ENCODE data around the gene HTR2A. TPM values are rescaled to one million over a fixed set of nuclear protein-coding genes. Genes with fewer than 3 reads are reported as not detected.

HTR2A gene
- total RNA-seq, 1 experiment from 2014 or later, result not detected

DNA sequence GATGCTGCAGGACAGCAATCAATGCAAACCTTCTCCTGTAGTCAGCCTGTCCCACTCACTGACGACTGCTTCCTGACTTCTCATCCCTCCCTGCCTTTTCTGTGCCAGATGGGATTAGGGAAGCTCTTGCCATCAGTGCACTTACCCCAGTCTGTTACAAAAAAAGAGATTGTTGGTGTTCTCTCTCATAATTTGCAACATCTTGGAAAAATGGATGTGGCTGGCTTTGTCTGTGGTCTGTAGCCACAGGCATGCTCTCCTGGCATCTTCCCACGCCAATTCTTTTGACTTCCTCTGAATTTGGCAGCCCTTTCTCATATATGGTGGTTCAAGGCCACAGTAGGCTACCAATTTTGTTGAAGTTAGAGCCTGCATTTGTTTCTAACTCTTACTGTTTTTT lies 11.6 kb upstream of the HTR2A start:
- intact Hi-C loops (cut with micrococcal nuclease), result no loop called here

DNA sequence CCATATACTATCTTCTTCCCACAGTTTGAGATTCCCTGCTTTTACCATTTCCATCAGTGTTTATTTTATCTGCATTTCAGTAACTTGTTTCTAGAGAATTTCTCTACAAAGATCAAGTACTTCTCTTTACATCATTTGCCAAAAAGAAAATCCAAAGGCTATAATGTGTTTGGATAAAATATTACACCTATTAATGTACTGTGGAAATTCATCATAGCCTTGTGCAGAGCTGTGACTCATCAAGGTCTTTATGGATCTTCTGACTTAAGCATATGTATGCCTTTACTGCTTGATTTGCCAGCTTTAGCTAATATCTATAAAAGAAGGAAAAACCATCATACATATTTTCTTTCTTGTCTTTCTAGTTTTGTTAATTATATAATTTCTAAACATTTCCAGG lies 9.6 kb upstream of the HTR2A start:
- no peaks in the 10 kb centered on the region for H3K9me3 Mint-ChIP-seq (ENCODE audit: unreplicated experiment)
- H3K27me3 Mint-ChIP-seq (ENCODE audit: insufficient read depth, unreplicated experiment), result peaks cover 11% of the 10 kb centered on the region
- BruUV-seq (replicated peaks), result no TSS peak
- TF ChIP-seq, protein P1, sequence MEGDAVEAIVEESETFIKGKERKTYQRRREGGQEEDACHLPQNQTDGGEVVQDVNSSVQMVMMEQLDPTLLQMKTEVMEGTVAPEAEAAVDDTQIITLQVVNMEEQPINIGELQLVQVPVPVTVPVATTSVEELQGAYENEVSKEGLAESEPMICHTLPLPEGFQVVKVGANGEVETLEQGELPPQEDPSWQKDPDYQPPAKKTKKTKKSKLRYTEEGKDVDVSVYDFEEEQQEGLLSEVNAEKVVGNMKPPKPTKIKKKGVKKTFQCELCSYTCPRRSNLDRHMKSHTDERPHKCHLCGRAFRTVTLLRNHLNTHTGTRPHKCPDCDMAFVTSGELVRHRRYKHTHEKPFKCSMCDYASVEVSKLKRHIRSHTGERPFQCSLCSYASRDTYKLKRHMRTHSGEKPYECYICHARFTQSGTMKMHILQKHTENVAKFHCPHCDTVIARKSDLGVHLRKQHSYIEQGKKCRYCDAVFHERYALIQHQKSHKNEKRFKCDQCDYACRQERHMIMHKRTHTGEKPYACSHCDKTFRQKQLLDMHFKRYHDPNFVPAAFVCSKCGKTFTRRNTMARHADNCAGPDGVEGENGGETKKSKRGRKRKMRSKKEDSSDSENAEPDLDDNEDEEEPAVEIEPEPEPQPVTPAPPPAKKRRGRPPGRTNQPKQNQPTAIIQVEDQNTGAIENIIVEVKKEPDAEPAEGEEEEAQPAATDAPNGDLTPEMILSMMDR (IDR thresholded peaks at IDR 0.05; ENCODE audit: unreplicated experiment), result no peak
- CTCF ChIA-PET, result interaction anchor here (0.9 to 1.1 kb wide), 2 partner anchors 67 to 553 kb away, joined by 3 to 4 read pairs; no protein-coding TSS in a partner anchor
- no peaks in the 10 kb centered on the region for H3K36me3 Mint-ChIP-seq (ENCODE audit: insufficient read depth, unreplicated experiment)
- intact Hi-C loops (cut with micrococcal nuclease), result no loop called here
- no peak for DNase-seq (ENCODE audit: unreplicated experiment)
- no peak overlapping the region for H3K4me3 Mint-ChIP-seq (ENCODE audit: unreplicated experiment)
- peaks cover 15% of the 10 kb centered on the region for H3K4me1 Mint-ChIP-seq (ENCODE audit: insufficient read depth, unreplicated experiment)
- POLR2A ChIA-PET, result interaction anchor here (1.3 kb wide), 1 partner anchor 10 kb away, joined by 4 read pairs; the partner anchor contains the start of gene HTR2A
- no peak overlapping the region for H3K27ac Mint-ChIP-seq (ENCODE audit: low read depth, unreplicated experiment)

More for the DNA sequence above, 11.6 kb upstream of the HTR2A start:
- Mint-ChIP-seq H3K4me3 (ENCODE audit: unreplicated experiment) (no peak overlapping the region), H3K4me1 (ENCODE audit: insufficient read depth, unreplicated experiment) (peaks cover 6% of the 10 kb centered on the region), H3K9me3 (ENCODE audit: unreplicated experiment) (no peaks in the 10 kb centered on the region), H3K27me3 (ENCODE audit: insufficient read depth, unreplicated experiment) (peaks cover 11% of the 10 kb centered on the region), H3K27ac (ENCODE audit: low read depth, unreplicated experiment) (no peak overlapping the region), H3K36me3 (ENCODE audit: insufficient read depth, unreplicated experiment) (no peaks in the 10 kb centered on the region)
- TF ChIP-seq, protein P1 (IDR thresholded peaks at IDR 0.05; ENCODE audit: unreplicated experiment), result no peak
- CTCF ChIA-PET, result interaction anchor here (0.6 to 1.3 kb wide), 3 partner anchors 14 to 1425 kb away, joined by 5 to 6 read pairs (median 5); no protein-coding TSS in a partner anchor
- no peak for DNase-seq (ENCODE audit: unreplicated experiment)
- POLR2A ChIA-PET, result no interaction called here
- no TSS peak for BruUV-seq (replicated peaks)

DNA sequence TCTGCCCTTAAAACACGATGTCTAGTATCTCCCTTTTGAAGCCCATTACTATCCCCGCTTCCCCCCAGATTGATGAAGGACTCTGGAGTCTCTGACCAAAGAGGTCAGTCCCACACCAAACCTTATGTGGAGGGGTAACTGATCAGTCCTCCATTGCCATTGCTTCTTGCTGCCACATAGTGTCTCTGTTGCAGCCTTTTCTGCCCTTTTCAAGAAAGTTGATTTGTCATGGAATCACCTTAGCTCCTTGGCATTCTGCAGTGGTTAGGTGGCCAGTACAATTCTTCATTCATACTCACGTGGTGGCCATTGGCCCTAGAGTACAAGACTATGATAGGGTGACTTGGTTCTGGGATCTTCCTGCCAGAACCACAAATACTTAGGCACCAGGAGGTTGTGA lies 8.4 kb upstream of the HTR2A start:
- H3K4me1 Mint-ChIP-seq (ENCODE audit: insufficient read depth, unreplicated experiment), result peaks cover 15% of the 10 kb centered on the region
- no peaks in the 10 kb centered on the region for H3K36me3 Mint-ChIP-seq (ENCODE audit: insufficient read depth, unreplicated experiment)
- BruUV-seq (replicated peaks), result no TSS peak
- intact Hi-C loops (cut with micrococcal nuclease), result loop anchor here (1.0 kb wide), 1 partner anchor 693 kb away; no protein-coding TSS in a partner anchor
- H3K4me3 Mint-ChIP-seq (ENCODE audit: unreplicated experiment), result no peak overlapping the region
- ChIA-PET CTCF (no interaction called here), POLR2A (interaction anchor here (1.3 kb wide), 1 partner anchor 8 kb away, joined by 4 read pairs; the partner anchor contains the start of gene HTR2A)
- TF ChIP-seq, protein P1 (IDR thresholded peaks at IDR 0.05; ENCODE audit: unreplicated experiment), result no peak
- no peaks in the 10 kb centered on the region for H3K9me3 Mint-ChIP-seq (ENCODE audit: unreplicated experiment)
- H3K27ac Mint-ChIP-seq (ENCODE audit: low read depth, unreplicated experiment), result no peak overlapping the region
- no peak for DNase-seq (ENCODE audit: unreplicated experiment)
- peaks cover 2% of the 10 kb centered on the region for H3K27me3 Mint-ChIP-seq (ENCODE audit: insufficient read depth, unreplicated experiment)

DNA sequence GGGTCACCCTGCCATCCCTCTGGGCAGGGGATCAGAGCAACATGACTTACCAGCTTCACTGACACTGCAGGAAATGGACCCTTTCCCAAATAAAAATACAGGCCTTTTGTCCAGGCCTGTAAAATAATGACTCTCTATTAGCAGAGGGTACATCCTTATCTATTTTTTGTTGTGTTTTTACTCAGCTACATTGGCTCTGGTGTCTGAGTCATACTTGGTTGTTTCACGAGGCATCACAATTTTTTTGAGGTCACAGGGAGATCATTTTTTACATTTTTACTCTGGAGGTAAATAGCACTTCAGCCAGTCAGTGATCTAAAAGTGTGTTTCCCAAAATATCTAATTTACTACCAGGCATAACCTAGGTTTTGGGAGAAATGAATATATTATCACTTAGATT lies 6.9 kb upstream of the HTR2A start:
- TF ChIP-seq, protein P1 (IDR thresholded peaks at IDR 0.05; ENCODE audit: unreplicated experiment), result no peak
- H3K27me3 Mint-ChIP-seq (ENCODE audit: insufficient read depth, unreplicated experiment), result no peaks in the 10 kb centered on the region
- peaks cover 15% of the 10 kb centered on the region for H3K4me1 Mint-ChIP-seq (ENCODE audit: insufficient read depth, unreplicated experiment)
- intact Hi-C loops (cut with micrococcal nuclease), result no loop called here
- POLR2A ChIA-PET, result interaction anchor here (1.0 kb wide), 1 partner anchor 9 kb away, joined by 3 read pairs; no protein-coding TSS in a partner anchor
- no peak for DNase-seq (ENCODE audit: unreplicated experiment)
- no TSS peak for BruUV-seq (replicated peaks)
- no peak overlapping the region for H3K27ac Mint-ChIP-seq (ENCODE audit: low read depth, unreplicated experiment)
- no peaks in the 10 kb centered on the region for H3K36me3 Mint-ChIP-seq (ENCODE audit: insufficient read depth, unreplicated experiment)
- CTCF ChIA-PET, result interaction anchor here (0.8 to 1.4 kb wide), 3 partner anchors 9 to 986 kb away, joined by 3 to 5 read pairs (median 4); no protein-coding TSS in a partner anchor
- H3K4me3 Mint-ChIP-seq (ENCODE audit: unreplicated experiment), result no peak overlapping the region
- H3K9me3 Mint-ChIP-seq (ENCODE audit: unreplicated experiment), result no peaks in the 10 kb centered on the region
